Gastroesophageal sphincter (tissue), 3 donors: Measurements from ENCODE around the gene STX7.

Experiments used
- CTCF ChIP-seq, 4 experiments: fragments of 200-600 bp in 2 of 4; fragments of 450-650 bp in 2 of 4; sonication (generic) in 1 of 4; IDR thresholded peaks; one replicate each; pipeline ENCODE4 v1.5.1; 2017 to 2019; ENCODE audit warnings: antibody characterized with exemption in 4 of 4, mild to moderate bottlenecking in 2 of 4, moderate library complexity in 2 of 4
- EP300 ChIP-seq: sonication (generic); formaldehyde crosslinking; IDR thresholded peaks from one replicate; pipeline ENCODE4 v1.6.1; 2017; ENCODE audit warnings: antibody characterized with exemption, mild to moderate bottlenecking
- POLR2A ChIP-seq, 2 donors: fragments of 450-650 bp; IDR thresholded peaks; one replicate each; pipeline ENCODE4 v1.6.1; 2017; ENCODE audit warnings: antibody characterized with exemption in 2 of 2, mild to moderate bottlenecking in 2 of 2, moderate library complexity in 1 of 2
- POLR2AphosphoS5 ChIP-seq: sonication (generic); formaldehyde crosslinking; IDR thresholded peaks from one replicate; pipeline ENCODE4 v1.6.1; 2017; ENCODE audit warnings: antibody characterized with exemption

DNA sequence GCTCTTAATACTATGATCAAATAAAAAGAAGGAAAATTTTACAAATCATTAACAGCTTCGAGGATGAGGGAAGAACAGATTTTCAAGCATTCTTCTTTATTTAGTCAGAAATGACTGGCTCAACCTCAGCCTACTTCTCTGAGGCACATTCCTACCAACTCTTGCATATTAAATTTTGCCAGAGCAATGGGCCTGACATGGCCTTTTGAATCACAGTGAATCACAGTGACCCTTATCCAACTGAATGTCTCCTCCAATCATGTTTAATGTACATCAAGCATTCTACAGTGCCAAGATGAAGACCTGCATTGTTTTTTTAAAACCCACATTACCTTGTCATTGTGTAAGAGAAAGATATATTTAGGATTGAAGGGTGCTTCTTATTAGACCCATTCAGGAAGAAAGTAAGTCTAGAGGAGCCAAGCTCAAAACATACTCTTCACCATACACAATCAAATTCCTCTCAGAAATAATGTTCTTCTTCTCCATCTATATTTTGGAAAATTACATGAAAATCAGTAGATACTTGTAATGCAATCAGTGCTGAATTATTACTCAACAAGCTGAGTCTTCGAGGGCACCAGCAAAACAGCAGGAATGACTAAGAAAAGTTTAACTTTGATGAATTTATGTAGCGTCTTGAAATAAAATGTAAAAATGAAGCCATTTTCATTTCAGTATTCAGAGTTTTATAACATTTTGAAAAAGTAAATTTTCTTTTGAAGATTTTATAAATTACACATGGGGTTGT, 67.5 kb downstream of the STX7 start:
- no peak for TF ChIP-seq CTCF (IDR thresholded peaks at IDR 0.05)
- TF ChIP-seq POLR2AphosphoS5 = no peak
- no peak for TF ChIP-seq EP300
- TF ChIP-seq POLR2A (IDR thresholded peaks at IDR 0.05) = no peak
